GM19238 (cell line): Measurements from ENCODE around the gene GGCX.
"Not testable (repeated sequence)": the region's sequence is repeated elsewhere in the genome, so short reads cannot be mapped to it uniquely, and the experiment has no call there.

Experiments
- DNase-seq: peaks from one replicate; pipeline ENCODE4 v3.0.0; 2011; ENCODE audit warnings: low spot score; ENCODE audit not compliant: insufficient read length

GGCX gene

DNA sequence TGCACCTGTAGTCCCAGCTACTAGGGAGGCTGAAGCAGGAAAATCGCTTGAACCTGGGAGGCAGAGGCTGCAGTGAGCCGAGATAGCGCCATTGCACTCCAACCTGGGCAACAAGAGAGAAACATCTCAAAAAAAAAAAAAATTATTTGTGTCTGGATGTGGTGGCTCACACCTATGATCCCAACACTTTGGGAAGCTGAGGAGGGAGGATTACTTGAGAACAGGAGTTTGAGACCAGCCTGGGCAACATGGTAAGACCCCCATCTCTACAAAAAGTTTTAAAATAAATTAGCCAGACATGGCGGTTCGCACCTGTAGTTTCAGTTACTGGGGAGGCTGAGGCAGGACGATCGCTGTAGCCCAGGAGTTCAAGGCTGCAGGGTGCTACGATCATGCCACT is 14.4 kb upstream of the GGCX start:
- DNase-seq = no peak

DNA sequence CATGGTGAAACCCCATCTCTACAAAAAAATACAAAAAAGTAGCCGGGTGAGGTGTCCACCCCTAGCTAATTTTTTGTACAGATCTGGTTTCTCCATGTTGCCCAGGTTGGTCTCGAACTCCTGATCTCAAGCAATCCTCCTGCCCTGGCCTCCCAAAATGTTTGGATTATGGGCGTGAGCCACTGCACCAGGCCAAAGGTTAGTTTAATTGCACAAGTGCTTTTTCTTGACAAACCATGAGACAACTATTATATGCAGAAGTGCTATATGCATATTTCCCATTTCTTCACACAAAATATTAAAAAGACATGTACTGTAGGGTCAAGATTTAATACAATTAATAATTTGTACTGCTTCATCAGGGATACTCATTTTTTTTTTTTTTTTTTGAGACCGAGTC is 5.0 kb upstream of the GGCX start:
- DNase-seq = no peak

DNA sequence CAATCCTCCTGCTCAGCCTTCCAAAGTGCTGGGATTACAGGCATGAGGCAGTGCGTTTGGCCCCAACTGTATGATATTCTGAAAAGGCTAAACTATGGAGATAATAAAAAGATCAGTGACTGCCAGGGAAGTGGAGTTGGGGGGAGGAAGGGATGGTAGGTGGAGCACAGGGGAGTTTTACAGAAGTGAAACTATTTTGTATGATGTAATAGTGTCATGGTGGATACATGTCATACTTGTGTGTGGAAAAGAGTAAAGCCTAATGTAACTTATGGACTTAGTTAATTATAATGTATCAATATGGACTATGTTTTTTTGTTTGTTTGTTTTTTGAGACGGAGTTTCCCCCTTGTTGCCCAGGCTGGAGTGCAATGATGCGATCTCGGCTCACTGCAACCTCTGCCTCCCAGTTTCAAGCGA is 2.9 kb upstream of the GGCX start:
- no peak for DNase-seq

DNA sequence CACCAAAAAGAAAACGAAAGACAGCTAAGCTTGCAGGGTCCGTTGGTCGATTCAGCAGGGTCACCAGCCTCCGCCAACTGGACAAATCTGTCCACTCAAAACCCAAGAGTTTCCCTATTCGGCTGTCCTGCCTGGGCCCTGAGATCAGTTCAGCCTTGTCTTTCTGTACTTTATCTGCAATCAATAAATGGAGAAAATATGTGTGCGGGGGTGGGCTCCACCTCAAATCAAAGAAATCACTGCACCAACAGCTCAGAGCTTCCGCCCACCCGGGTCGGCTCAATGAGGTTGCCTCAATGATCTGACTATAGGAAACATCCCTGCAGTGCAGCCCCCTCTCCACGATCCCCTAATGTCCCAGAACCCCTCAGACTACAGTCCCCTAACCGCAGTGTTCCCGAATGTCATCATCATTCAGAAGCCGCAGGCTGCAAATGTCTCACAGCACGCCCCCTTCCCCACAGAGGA is 447 bp downstream of the GGCX start:
- no peak for DNase-seq

DNA sequence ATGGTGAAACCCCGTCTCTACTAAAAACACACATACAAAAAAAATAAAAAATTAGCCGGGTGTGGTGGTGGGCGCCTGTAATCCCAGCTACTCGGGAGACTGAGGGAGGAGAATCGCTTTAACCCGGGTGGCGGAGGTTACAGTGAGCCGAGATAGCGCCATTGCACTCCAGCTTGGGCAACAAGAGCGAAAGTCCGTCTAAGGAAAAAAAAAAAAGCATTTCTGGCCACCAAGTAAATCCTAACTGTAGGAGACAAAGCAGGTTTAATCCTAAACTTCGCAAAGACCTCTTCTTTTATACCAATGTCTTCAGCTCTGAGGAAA is 928 bp downstream of the GGCX start:
- not testable (repeated sequence) for DNase-seq

DNA sequence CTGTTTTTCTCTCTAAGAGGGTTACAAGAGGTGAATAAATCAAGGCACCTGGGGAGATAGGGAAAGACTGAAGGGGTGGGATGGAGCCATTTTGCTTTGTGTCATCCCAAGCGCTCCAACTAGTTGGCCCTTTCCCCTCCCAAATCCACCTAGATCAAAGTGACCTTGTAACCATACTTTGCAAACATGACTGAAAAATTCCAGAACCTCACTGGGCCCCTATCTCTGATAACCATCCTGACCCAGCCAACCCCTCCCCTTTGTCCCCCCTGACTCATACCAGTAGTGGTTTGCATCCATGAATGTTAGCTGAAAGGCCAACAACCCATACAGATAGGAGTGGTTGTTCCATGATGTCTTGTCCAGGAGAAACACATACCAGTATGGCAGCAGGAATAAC is 3.1 kb downstream of the GGCX start:
- DNase-seq = no peak

DNA sequence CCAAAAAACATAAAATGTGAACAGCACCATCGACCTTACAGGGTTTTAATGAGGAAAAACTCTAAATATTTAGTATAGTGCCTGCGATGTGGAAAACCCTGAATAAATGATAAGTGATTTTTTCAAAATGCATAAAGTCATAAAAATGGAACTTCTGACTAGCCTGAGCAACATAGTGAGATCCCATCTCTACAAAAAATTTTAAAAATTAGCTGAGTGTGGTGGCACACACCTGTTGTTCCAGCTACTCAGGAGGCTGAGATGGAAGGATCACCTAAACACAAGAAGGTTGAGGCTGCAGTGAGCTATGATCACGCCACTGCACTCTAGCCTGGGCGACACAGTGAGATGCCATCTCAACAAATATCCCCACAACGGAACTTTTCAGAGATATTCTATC is 4.2 kb downstream of the GGCX start:
- no peak for DNase-seq

DNA sequence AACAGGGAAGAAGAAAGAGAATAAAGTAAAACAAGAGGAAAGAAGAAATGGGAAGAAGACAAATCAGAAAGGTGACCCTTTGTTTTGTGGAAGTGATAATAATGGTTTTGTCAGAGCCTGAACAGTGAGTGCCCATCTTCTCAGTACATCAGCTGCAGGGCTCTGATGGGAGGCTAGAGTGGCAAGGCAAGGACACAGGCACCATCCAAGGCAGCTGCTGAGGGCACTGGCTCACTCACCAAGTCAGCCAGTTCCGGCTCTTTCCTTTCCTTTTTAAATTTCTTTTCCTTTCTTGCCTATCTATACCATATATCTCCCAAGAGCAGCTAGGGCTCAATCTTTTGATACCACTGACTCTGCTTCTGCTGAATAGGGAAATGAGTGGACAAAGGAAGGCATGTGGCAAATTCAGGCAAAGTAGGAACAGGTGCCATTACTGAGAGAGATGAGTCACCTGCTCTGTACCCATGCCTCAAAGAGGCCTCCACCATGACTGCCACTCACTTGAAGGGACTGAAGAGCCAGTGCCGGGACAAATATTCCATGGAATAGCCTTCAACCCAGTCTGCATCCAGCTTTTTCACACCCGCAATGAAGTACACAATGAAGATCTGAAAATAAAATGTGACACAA is 6.2 kb downstream of the GGCX start:
- no peak for DNase-seq

DNA sequence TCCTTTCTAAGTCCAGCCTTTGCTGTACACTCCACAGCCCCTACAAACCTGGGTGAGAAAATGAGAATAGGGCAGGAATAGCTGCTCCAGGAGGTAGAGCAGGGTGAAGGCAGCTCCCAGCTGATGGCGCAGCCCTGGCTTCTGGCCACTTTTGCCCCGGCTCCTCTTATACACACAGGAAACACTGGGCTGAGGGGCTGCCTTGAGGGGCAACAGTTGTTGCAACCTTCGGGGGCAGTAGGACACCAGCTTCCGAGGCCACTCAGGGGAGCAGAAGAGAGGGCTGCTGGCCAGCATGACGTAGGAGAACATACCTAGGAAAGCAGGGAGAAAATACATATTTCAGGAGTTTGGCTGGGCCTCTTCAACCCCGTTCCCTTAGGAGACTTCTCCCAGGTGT is 8.1 kb downstream of the GGCX start:
- DNase-seq = no peak

DNA sequence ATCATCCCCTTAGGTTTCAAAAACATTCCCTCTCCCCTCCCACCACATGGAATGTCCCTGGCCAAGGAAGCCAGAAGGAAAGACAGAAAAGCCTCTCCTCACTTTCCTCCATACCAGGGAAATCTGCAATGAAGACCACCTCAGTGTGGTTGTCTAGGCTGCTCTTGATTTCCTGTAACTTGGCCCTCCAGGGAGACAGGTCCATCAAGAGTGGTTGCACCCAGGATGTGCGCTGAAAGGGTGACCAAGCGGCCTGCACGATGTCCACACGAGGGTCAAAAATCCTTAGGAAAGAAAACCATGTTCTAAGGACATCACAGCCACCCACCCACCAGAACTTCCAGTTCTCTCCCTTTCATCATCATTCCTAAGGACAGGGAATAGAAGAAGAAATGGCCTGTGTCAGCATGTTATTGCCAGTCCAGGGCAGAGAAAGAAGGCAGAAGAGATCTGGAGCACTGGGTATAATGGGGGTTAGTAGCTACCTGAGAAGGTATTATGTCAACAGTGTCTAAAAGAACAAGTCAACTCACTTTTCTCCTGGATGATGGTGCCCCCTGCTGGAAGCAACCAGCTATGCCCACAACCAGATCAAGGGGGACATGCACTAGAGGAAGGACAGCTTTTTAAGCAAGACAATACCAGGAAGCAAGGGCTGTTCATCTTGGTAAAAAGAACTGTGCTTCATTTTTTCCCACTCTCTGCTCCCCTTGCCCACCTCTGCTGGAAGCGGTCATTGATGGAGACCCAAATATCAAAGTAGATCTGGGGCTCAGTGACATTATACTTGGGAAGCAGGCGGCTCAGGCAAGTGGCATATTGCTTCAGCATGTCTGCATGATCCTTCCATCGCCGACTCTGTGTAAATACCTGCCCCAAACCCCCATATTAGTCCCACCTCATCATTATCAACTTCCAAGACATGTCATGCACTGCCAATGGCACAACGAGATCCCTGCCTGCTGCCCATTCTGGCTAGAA is 9.3 kb downstream of the GGCX start:
- peak; percentile 40 for DNase-seq

DNA sequence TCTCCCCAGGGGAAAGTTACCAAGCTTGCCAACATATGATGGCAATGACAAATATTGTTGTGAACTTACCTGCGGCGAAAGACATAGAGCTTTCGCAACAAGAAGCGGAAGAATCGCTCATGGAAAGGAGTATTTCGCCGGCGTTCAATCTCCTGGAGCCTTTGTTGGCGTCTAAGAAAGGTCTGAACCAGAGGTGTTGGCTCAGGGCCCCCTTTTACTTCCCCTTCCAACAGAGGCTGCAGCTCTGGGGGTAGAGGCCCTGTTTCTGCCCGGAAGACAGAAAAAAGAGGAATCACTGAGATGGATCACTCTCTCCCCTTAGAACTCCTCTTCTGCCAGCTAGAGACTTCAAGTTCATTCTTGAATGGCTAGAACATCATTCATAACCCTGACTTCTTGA is 10.8 kb downstream of the GGCX start:
- DNase-seq = no peak

DNA sequence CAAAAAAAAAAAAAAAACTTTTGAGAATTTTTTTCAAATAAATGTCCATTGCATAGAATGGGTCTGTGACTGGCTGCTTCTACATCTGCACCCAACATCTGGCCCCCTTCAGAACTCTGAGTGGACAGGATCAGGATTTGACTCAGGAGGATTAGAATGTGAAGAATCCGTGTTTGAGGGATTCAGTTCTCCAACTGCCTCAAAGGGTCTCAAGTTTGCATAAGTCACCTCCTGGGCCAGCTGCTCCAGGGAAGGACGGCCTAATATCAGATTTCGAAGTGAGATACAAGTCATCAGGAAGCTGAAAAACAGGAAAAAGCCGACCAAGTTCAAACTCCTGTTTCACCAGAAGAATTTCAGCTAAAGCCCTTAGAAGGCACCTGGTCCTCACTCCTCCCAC is 11.5 kb downstream of the GGCX start:
- DNase-seq = no peak

DNA sequence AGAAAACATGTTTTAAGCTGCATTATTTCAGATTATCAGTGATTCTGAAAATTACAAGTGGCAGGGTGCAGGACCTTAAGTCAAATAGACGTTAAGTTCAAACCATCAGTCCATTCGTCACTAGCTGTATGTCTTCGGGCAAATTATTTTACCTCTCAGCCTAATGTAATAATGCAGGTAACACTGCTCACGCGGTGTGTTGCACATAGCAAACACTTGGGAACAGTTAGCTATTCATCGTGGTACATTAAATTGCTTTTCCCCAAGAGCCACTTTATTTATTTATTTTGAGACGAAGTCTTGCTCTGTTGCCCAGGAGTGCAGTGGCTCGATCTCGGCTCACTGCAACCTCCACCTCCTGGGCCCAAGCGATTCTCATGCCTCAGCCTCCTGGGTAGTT is 12.2 kb downstream of the GGCX start:
- no peak for DNase-seq

DNA sequence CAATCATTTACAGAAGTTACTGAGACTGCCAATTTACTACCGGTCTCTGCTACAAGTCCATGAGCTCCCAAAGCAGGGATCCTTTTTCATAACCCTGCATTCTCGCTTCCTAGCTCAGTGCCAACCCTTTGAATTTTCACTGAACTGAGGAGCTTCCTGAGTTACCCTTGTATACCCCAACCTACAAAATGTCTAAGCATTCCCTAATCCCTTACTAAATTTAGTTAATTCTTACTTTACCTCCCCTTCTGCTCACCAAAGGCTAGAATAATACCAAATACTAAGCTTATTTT is 12.7 kb downstream of the GGCX start:
- no peak for DNase-seq

DNA sequence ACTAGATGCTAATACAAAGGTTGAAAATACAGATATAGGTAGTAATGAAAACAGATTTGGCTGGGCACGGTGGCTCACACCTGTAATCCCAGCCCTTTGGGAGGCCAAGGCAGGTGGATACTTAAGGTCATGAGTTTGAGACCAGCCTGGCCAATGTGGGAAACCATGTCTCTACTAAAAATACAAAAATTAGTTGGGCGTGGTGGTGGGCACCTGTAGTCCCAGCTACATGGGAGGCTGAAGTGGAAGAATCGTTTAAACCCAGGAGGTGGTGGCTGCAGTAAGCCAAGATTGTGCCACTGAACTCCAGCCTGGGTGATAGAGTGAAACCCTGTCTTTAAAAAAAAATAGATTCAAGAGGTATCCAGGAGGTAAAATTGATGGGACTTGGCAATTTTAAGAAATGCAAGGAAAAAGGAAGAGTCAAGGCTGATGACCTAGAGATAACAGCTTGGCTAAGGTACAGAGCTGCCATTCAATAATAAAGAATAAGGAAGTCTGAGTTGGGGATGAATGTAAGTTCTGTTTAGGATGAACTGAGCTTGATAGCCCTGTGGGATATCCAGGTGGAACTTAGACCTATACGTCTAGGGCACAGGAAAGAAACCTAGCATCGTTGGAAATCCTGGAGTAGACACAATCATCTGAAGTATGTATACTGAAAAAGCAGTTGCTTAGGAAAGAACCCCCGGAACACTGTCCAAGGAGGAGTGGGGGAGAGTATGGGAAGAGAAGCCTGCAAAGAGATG is 13.3 kb downstream of the GGCX start:
- DNase-seq = no peak

DNA sequence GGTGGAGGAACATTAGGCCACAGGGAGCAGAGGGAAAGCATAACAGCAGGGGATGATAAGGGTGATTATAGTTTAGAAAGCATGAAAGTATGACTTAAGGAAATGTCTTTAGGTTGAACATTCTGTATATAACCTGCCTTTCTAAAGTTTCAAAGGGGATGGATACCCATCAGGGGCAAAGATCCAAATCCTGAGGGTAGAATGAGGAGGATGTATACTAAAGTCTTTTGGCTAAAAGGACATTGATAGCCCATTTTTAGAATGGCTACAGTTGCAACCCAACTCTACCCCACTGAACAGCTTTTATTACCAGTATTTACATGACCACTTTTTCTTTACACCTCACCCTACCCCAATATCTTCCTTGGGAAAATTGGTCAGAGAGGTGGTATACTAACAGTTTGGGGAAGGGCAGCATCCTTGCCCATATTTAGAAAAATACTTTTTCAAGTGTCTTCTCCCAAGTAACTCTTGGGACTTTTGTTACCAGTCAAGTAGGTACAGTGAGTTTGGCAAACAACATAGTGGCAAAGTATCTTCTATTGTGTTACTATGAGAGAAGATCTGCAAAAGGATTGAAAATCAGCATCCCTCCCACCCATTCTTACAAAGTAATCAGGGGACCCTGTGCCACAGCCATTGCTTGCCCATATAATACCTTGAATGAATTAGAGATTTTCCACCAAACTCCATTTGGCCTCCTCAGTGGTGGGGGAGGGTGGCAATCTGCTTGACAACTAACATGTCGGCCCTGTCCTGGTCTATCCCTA is 14.0 kb downstream of the GGCX start:
- no peak for DNase-seq

DNA sequence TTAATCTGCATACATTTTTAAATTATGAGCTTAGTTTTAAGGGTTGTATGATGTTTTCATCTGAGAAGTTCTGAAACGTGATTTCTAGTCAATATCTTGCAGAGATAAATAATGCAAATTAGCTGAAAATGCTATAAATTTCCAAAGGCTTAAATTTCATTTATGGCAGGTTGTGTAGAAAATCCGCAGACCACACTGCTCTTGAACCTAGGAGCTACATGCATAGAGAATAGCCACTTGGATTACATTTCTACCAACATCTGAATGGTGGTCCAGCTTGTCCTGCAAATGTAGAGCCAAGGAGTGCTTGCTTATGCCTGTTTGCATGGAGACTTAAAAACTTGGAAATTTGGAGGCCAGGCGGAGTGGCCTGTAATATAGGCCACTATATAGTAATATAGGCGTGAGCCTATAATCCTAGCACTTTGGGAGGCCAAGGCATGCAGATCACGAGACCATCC is 15.5 kb downstream of the GGCX start:
- DNase-seq = no peak

DNA sequence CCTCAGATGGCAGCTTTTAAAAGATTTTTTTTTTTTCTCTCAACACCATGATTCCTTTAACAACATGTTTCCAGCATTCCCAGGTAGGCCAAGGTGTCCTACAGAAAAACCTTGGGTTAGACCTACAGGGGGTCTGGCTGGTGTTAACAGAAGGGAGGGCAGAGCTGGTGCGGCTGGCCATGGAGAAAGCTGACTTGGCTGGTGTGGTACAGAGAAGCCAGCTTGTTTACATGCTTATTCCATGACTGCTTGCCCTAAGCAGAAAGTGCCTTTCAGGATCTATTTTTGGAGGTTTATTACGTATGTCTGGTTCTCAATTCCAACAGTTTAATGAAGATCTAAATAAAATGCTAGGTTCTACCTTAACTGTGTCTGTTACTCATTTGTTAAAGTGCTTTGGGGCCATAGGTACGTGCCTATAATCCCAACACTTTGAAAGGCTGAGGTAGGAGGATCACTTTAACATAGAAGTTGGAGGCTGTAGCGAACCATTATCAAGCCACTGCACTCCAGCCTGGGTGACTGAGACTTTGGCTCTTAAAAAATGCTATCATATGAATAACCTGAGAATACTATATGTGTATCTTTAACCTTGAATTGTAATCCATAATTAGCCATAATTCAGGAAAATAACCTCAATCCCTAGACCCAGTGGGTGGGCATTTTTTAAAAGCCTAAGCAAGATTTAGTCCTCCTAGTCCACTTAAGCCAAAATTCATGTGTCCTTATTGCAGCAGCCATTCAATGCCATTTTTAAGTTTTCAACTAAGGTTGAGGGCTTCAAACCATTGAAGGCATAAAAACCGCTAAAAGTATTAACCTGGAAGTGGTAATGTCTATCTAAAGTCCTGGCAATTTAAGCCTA is 16.1 kb downstream of the GGCX start:
- DNase-seq = not testable (repeated sequence)

DNA sequence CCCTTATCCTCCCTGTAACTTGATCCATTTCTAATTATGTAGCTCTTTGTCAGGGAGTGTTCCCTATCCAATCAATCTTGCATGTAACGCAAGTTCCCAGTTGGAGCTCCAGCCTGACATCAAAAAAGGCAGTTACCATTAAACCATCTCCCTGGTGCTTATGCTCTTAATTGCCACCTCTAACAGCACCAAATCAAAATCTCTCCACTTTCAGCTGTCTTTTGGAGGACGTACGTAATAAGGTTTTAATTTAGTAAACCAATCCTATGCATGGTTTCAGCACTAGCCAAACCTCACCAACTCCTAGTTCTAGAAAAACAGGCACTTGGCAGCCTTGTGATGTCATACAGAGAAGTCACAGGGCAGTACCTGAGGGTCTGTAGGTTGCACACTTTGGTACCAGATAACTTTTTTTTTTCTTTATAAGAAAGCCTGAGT is 17.0 kb downstream of the GGCX start:
- not testable (repeated sequence) for DNase-seq

DNA sequence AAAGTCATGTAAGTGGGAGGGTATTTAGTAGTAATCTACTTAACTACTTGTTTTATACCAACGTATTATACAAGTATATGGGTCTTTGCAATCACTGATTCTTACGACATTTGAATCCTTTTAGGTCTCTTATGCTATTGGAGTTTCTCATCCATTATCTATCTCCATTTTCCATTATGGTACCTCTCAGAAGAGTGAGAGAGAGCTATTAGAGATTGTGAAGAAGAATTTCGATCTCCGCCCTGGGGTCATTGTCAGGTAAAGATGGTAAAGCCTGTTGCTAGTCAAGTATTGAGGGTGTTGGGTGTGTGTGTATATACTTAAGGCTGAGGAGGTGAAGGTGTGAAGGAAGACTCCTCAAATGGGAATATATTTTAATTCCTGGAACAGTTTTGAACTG is 18.5 kb downstream of the GGCX start:
- DNase-seq = no peak
